Progenitor cell of endocrine pancreas (in vitro differentiated cells): ENCODE results near the gene HEATR5A. TPM values are rescaled to one million over a fixed set of nuclear protein-coding genes. Genes with fewer than 3 reads are reported as not detected.

Experiments
- DNase-seq: peaks from one replicate; pipeline ENCODE4 v3.0.0; 2021; ENCODE audit warnings: low spot score; ENCODE audit not compliant: unreplicated experiment
- H3K27ac Mint-ChIP-seq: 2 replicates; pipeline ENCODE4 v1.8.0; 2021; ENCODE audit warnings: mild to moderate bottlenecking, moderate library complexity, mixed read lengths
- H3K27me3 Mint-ChIP-seq: 2 replicates; pipeline ENCODE4 v1.8.0; 2021; ENCODE audit warnings: mixed read lengths
- H3K36me3 Mint-ChIP-seq: 2 replicates; pipeline ENCODE4 v1.8.0; 2022; ENCODE audit warnings: mixed read lengths; ENCODE audit not compliant: insufficient read depth
- H3K4me1 Mint-ChIP-seq: 2 replicates; pipeline ENCODE4 v1.8.0; 2021; ENCODE audit warnings: low read depth, mixed read lengths
- H3K4me3 Mint-ChIP-seq: 2 replicates; pipeline ENCODE4 v1.8.0; 2021; ENCODE audit warnings: low read depth, mild to moderate bottlenecking, moderate library complexity, mixed read lengths
- H3K9me3 Mint-ChIP-seq: 2 replicates; pipeline ENCODE4 v1.8.0; 2021; ENCODE audit warnings: low read depth, mixed read lengths
- total RNA-seq: library from RNA; stranded (reverse); gene quantifications from 2 replicates; pipeline ENCODE4 v1.2.1, GENCODE V29; 2021
- TF ChIP-seq, protein P1 (sequence below): fragments of 200-600 bp; sonication (generic); IDR thresholded peaks from one replicate; pipeline ENCODE4 v1.5.0; 2021; ENCODE audit warnings: antibody characterized with exemption, mild to moderate bottlenecking; ENCODE audit not compliant: unreplicated experiment

HEATR5A gene
- total RNA-seq, 1 donor from 2014 or later: 28.3 TPM

DNA sequence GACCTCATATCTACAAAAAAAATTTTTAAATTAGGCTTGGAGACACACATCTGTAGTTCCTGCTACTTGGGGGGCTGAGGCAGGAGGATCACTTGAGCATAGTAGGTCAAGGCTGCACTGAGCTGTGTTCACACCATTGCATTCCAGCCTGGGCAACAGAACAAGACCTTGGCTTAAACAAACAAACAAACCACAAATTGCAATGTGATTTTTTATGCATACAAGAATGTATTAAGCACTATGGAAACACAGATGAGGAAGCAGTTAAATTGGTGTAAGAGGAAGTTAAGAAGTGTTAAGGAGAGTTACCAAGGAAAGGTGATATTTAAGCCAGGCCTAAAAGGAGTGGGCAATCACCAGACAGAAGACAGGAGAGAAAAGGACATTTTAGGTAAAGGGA is 129.1 kb downstream of the HEATR5A start:
- Mint-ChIP-seq H3K4me1 (no peaks in the 10 kb centered on the region), H3K4me3 (no peak overlapping the region), H3K9me3 (no peaks in the 10 kb centered on the region), H3K27me3 (no peaks in the 10 kb centered on the region), H3K27ac (no peak overlapping the region), H3K36me3 (peaks cover 1% of the 10 kb centered on the region)
- TF ChIP-seq, protein P1, sequence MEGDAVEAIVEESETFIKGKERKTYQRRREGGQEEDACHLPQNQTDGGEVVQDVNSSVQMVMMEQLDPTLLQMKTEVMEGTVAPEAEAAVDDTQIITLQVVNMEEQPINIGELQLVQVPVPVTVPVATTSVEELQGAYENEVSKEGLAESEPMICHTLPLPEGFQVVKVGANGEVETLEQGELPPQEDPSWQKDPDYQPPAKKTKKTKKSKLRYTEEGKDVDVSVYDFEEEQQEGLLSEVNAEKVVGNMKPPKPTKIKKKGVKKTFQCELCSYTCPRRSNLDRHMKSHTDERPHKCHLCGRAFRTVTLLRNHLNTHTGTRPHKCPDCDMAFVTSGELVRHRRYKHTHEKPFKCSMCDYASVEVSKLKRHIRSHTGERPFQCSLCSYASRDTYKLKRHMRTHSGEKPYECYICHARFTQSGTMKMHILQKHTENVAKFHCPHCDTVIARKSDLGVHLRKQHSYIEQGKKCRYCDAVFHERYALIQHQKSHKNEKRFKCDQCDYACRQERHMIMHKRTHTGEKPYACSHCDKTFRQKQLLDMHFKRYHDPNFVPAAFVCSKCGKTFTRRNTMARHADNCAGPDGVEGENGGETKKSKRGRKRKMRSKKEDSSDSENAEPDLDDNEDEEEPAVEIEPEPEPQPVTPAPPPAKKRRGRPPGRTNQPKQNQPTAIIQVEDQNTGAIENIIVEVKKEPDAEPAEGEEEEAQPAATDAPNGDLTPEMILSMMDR: no peak
- DNase-seq: no peak

DNA sequence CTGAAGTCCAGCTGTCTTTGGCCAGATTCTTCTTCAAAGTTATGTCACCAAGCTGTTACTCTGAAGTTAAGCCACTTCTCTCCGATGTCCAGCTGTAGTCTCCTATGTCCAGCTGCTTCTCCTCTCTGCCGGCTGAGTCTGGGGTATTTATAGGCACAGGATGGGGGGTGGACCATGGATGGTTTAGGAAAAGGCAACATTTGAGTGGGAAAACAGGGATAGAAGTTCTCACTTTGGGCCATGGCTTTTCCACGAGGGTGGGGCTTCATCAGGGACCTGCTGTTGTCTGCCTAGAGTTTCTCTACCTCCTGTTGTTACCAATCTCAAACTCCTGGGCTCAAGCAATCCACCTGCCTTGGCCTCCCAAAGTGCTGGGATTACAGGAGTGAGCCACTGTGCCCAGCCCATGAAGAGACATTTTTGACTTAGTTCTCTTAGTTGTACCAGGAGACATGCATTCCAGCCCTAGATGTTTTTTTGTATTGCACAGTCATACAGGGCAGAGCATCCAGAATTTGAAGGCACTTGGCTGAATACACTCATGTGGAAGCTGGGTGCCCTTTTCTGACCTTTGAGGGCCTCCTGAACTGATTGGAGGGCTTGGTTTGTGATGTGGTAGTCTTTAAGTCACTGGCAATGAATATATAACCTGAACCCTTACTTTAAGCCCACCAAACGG is 132.9 kb downstream of the HEATR5A start:
- DNase-seq: no peak
- no peaks in the 10 kb centered on the region for H3K27me3 Mint-ChIP-seq
- H3K9me3 Mint-ChIP-seq: no peaks in the 10 kb centered on the region
- no peaks in the 10 kb centered on the region for H3K36me3 Mint-ChIP-seq
- TF ChIP-seq, protein P1: no peak
- no peak overlapping the region for H3K27ac Mint-ChIP-seq
- no peak overlapping the region for H3K4me3 Mint-ChIP-seq
- H3K4me1 Mint-ChIP-seq: no peaks in the 10 kb centered on the region

DNA sequence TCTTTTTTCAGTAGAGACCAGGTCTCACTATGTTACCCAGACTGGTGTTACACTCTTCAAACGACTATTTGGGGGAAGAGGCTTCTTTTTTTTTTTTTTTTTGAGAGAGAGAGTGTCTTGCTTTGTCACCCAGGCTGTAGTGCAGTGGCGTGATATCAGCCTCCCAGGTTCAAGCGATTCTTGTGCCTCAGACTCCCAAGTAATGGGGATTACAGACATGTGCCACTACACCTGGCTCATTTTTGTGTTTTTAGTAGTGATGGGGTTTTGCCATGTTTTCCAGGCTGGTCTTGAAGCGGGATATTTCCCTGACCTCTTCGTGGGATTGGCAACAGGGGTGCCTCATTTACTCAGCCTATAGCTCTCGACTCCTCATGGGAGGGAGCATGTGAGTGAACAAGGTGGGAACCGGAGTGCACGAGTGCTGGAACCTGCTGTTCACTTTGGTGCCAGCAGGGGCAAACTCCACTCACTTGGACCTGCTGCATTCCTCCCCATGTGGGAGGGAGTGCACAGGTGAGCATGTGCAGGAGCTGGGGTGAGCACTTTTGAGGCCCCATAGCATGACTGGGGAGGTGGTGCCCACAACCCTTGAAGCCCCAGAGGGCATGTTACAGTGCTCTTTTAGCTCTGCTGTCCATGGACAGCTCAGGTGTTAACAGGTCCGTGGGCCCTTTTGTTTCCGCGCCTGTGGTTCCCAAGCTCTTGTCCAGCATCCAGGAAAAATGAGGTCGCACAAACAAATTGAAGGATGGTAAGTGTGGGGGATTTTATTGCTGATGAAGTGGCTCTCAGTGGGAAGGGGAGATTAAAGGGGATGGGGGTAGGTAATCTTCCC is 133.7 kb downstream of the HEATR5A start:
- DNase-seq: no peak
- Mint-ChIP-seq H3K4me3 (no peak overlapping the region), H3K36me3 (no peaks in the 10 kb centered on the region), H3K27me3 (no peaks in the 10 kb centered on the region), H3K27ac (no peak overlapping the region), H3K4me1 (no peaks in the 10 kb centered on the region), H3K9me3 (peaks cover under 1% of the 10 kb centered on the region)
- TF ChIP-seq, protein P1: peak; percentile 50

DNA sequence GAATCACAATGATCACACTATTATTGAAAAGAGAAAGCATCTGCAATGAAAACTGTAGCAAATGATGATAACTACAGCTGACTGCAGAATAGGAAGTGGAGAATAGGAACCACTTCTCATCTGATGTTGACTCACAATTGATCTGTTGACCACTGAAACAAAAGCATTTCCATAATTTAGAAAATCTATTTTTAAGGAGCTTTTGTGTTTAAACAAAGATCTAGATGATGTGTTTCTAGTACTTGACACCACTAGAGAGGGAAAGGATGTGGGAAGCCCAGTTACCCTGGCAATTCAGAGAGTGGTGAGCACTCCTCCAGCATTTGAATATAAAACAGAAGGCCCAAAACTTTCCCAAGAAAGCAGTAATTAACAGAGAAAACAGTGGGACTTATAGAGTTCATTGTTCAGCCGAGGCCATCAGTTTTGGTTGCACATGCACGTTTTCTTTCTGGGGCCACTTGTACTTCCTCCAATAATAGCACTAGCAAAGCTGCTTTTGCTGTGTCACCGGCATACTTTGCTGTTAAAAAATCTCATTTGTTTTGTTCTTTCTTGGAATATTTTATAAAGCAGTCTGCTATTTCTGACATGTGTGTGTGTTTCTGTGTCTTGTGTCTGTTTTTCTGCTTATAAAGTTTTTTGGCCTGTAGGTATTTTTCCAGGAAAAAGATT is 136.6 kb downstream of the HEATR5A start:
- H3K27ac Mint-ChIP-seq: no peak overlapping the region
- DNase-seq: no peak
- H3K27me3 Mint-ChIP-seq: no peaks in the 10 kb centered on the region
- H3K4me3 Mint-ChIP-seq: no peak overlapping the region
- peaks cover 13% of the 10 kb centered on the region for H3K9me3 Mint-ChIP-seq
- peaks cover 3% of the 10 kb centered on the region for H3K36me3 Mint-ChIP-seq
- peaks cover 5% of the 10 kb centered on the region for H3K4me1 Mint-ChIP-seq
- TF ChIP-seq, protein P1: no peak

DNA sequence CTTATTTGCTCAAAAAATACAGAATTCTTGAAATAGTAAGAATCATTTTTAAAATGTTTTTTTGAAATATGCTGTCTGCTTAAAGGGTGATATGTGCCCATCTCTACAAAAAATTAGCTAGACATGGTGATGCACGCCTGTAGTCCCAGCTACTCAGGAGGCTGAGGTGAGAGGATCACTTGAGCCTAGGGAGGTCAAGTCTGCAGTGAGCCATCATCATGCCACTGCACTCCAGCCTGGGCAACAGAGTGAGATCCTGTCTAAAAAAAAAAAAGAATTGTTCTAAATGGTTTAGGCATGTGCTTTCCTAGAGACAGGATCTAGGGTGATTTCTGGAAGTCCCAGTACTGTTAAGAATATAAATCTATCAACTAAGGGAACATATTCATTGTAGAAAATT is 137.2 kb downstream of the HEATR5A start:
- Mint-ChIP-seq H3K27me3 (no peaks in the 10 kb centered on the region), H3K27ac (no peak overlapping the region), H3K36me3 (peaks cover 3% of the 10 kb centered on the region), H3K4me3 (no peak overlapping the region), H3K9me3 (peaks cover 13% of the 10 kb centered on the region), H3K4me1 (peaks cover 5% of the 10 kb centered on the region)
- DNase-seq: no peak
- TF ChIP-seq, protein P1: no peak
